ENCODE data around the gene TMEM182.

DNA sequence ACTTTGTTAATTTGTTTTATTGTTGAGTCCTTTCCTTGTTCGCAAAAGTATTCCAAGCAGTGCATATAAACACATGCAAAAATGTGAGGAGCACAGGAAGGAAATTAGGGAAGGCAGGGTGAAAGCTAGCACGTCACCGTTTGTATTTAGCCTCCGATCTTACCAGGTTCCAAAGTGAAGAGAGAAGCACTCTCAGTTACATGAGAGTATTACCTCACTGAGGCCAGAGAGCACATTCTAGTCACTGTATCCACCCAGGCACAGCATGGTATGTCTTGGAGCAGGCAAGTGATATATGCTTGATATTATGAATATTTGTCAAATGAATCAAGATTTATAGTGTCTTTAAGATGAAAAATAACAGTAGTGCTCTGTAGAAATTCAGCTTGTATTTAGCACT is 6.5 kb upstream of the TMEM182 start:
- TF ChIP-seq POLR2A (IDR thresholded peaks at IDR 0.05): no peak
- TF ChIP-seq, protein P1, sequence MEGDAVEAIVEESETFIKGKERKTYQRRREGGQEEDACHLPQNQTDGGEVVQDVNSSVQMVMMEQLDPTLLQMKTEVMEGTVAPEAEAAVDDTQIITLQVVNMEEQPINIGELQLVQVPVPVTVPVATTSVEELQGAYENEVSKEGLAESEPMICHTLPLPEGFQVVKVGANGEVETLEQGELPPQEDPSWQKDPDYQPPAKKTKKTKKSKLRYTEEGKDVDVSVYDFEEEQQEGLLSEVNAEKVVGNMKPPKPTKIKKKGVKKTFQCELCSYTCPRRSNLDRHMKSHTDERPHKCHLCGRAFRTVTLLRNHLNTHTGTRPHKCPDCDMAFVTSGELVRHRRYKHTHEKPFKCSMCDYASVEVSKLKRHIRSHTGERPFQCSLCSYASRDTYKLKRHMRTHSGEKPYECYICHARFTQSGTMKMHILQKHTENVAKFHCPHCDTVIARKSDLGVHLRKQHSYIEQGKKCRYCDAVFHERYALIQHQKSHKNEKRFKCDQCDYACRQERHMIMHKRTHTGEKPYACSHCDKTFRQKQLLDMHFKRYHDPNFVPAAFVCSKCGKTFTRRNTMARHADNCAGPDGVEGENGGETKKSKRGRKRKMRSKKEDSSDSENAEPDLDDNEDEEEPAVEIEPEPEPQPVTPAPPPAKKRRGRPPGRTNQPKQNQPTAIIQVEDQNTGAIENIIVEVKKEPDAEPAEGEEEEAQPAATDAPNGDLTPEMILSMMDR (IDR thresholded peaks at IDR 0.05): no peak

Measured in tibial nerve (tissue), 3 donors.